ENCODE data around the gene STAG1. TPM values are rescaled to one million over a fixed set of nuclear protein-coding genes. Genes with fewer than 3 reads are reported as not detected.
"Not testable (repeated sequence)": the region's sequence is repeated elsewhere in the genome, so short reads cannot be mapped to it uniquely, and the experiment has no call there.

STAG1 gene
- total RNA-seq, 2 donors from 2014 or later: 26.8 to 29.8 TPM

DNA sequence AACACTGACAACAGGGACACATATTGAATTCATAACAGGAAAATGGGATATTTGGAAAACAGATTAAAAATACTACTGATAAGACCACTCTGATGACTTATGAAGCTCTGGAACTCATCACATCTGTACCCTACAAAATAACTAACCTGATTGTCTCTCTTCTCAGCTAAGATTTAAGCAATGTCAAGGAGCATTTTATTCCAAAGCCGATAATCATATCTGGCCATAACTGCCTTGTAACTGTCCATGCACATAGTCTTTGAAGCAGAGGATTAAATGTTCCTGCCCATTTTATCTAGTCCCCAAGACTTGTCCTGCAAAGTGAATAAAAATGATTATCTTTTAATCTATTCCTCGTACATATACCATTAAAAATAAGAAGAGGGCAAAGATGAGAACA lies 234.1 kb downstream of the STAG1 start:
- TF ChIP-seq CTCF (conservative IDR thresholded peaks at IDR 0.05): no peak

GRCh38 chr3:136516656-136517055 lies 235.5 kb downstream of the STAG1 start:
- no peaks in the 10 kb centered on the region for H3K27me3 Mint-ChIP-seq (ENCODE audit: insufficient read depth)
- H3K4me1 Mint-ChIP-seq: no peaks in the 10 kb centered on the region
- H3K9me3 ChIP-seq (ENCODE audit: control insufficient read depth, low read length): no peaks in the 10 kb centered on the region
- H3K4me1 ChIP-seq (ENCODE audit: control insufficient read depth, insufficient read depth, low read length): no peaks in the 10 kb centered on the region
- H3K9ac ChIP-seq (ENCODE audit: extremely low read depth, low read length, poor library complexity, severe bottlenecking): no peak overlapping the region
- 83 to 90% methylated on average over 2 to 3 of the region's 3 CpGs for WGBS, 2 experiments (ENCODE audit: insufficient coverage in 1 of 2, insufficient read length in 1 of 2)
- no peak overlapping the region for H3K27ac Mint-ChIP-seq
- peaks cover 22% of the 10 kb centered on the region for H3K36me3 Mint-ChIP-seq (ENCODE audit: low read depth)
- no peaks in the 10 kb centered on the region for H3K27me3 ChIP-seq (ENCODE audit: control insufficient read depth, insufficient read depth, low read length, poor library complexity, severe bottlenecking)
- peaks cover 4% of the 10 kb centered on the region for H3K9me3 Mint-ChIP-seq
- no peak for DNase-seq
- H3K27ac ChIP-seq (ENCODE audit: low read depth, low read length): no peak overlapping the region
- no peak overlapping the region for H3K4me3 Mint-ChIP-seq
- TF ChIP-seq CTCF (conservative IDR thresholded peaks at IDR 0.05): no peak
- H3K36me3 ChIP-seq (ENCODE audit: control insufficient read depth, insufficient read depth, low read length): peaks cover 15% of the 10 kb centered on the region
- no peak overlapping the region for H3K4me3 ChIP-seq (ENCODE audit: low read length)

More for the DNA sequence above, 234.1 kb downstream of the STAG1 start:
- Histone ChIP-seq H3K4me3 (ENCODE audit: low read length) (no peak overlapping the region), H3K27me3 (ENCODE audit: control insufficient read depth, insufficient read depth, low read length, poor library complexity, severe bottlenecking) (no peaks in the 10 kb centered on the region), H3K27ac (ENCODE audit: low read depth, low read length) (no peak overlapping the region), H3K9ac (ENCODE audit: extremely low read depth, low read length, poor library complexity, severe bottlenecking) (no peak overlapping the region), H3K9me3 (ENCODE audit: control insufficient read depth, low read length) (no peaks in the 10 kb centered on the region), H3K36me3 (ENCODE audit: control insufficient read depth, insufficient read depth, low read length) (peaks cover 15% of the 10 kb centered on the region), H3K4me1 (ENCODE audit: control insufficient read depth, insufficient read depth, low read length) (no peaks in the 10 kb centered on the region)
- Mint-ChIP-seq H3K9me3 (peaks cover 5% of the 10 kb centered on the region), H3K27me3 (ENCODE audit: insufficient read depth) (no peaks in the 10 kb centered on the region), H3K36me3 (ENCODE audit: low read depth) (peaks cover 19% of the 10 kb centered on the region), H3K4me1 (no peaks in the 10 kb centered on the region), H3K4me3 (no peak overlapping the region), H3K27ac (no peak overlapping the region)
- WGBS, 2 experiments (ENCODE audit: insufficient coverage in 1 of 2, insufficient read length in 1 of 2): 88 to 100% methylated on average over 1 to 2 of the region's 2 CpGs
- no peak for DNase-seq

DNA sequence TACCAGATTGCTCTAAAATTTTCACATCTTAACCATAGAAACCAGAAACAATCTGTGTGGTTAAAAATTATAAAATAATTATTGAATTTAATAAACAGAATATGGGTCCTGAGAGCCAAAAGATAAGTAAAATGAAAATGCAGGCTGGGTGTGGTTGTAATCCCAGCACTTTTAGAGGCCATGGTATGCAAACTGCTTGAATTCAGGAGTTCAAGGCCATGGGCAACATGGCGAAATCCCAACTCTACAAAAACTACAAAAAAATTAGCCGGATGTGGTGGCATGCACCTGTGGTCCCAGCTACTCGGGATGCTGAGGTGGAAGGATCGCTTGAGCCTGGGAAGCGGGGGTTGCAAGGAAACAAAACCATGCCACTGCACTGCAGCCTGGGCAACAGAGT lies 236.1 kb downstream of the STAG1 start:
- H3K36me3 Mint-ChIP-seq (ENCODE audit: low read depth): peaks cover 23% of the 10 kb centered on the region
- Histone ChIP-seq H3K9me3 (ENCODE audit: control insufficient read depth, low read length) (no peaks in the 10 kb centered on the region), H3K4me3 (ENCODE audit: low read length) (no peak overlapping the region), H3K36me3 (ENCODE audit: control insufficient read depth, insufficient read depth, low read length) (peaks cover 15% of the 10 kb centered on the region), H3K27ac (ENCODE audit: low read depth, low read length) (no peak overlapping the region), H3K4me1 (ENCODE audit: control insufficient read depth, insufficient read depth, low read length) (no peaks in the 10 kb centered on the region), H3K9ac (ENCODE audit: extremely low read depth, low read length, poor library complexity, severe bottlenecking) (no peak overlapping the region), H3K27me3 (ENCODE audit: control insufficient read depth, insufficient read depth, low read length, poor library complexity, severe bottlenecking) (no peaks in the 10 kb centered on the region)
- H3K27ac Mint-ChIP-seq: no peak overlapping the region
- DNase-seq: no peak
- no peaks in the 10 kb centered on the region for H3K4me1 Mint-ChIP-seq
- H3K4me3 Mint-ChIP-seq: no peak overlapping the region
- H3K9me3 Mint-ChIP-seq: peaks cover 4% of the 10 kb centered on the region
- WGBS, 2 experiments (ENCODE audit: insufficient coverage in 1 of 2, insufficient read length in 1 of 2): 87 to 93% methylated on average over 4 to 5 of the region's 5 CpGs
- H3K27me3 Mint-ChIP-seq (ENCODE audit: insufficient read depth): no peaks in the 10 kb centered on the region
- TF ChIP-seq CTCF (conservative IDR thresholded peaks at IDR 0.05): no peak

GRCh38 chr3:136514533-136514932 lies 237.6 kb downstream of the STAG1 start:
- not testable (repeated sequence) for H3K4me1 Mint-ChIP-seq; H3K9me3 ChIP-seq (ENCODE audit: control insufficient read depth, low read length); H3K4me1 ChIP-seq (ENCODE audit: control insufficient read depth, insufficient read depth, low read length); H3K4me3 ChIP-seq (ENCODE audit: low read length); H3K27me3 Mint-ChIP-seq (ENCODE audit: insufficient read depth); H3K4me3 Mint-ChIP-seq; H3K9ac ChIP-seq (ENCODE audit: extremely low read depth, low read length, poor library complexity, severe bottlenecking); DNase-seq; H3K9me3 Mint-ChIP-seq; H3K27me3 ChIP-seq (ENCODE audit: control insufficient read depth, insufficient read depth, low read length, poor library complexity, severe bottlenecking); H3K36me3 ChIP-seq (ENCODE audit: control insufficient read depth, insufficient read depth, low read length); H3K27ac ChIP-seq (ENCODE audit: low read depth, low read length); H3K27ac Mint-ChIP-seq
- peaks cover 23% of the 10 kb centered on the region for H3K36me3 Mint-ChIP-seq (ENCODE audit: low read depth)
- 93 to 97% methylated on average over 5 to 7 of the region's 7 CpGs for WGBS, 2 experiments (ENCODE audit: insufficient coverage in 1 of 2, insufficient read length in 1 of 2)

Data from endodermal cell (in vitro differentiated cells).